K562 (cell line): Measurements from ENCODE around the gene EDEM1.

Experiments
- ASH1L ChIP-seq: fragments of 450-650 bp; IDR thresholded peaks from 2 replicates; pipeline ENCODE4 v1.6.1; 2018; ENCODE audit warnings: borderline replicate concordance, mild to moderate bottlenecking, low read depth; ENCODE audit not compliant: partially characterized antibody
- CREM ChIP-seq: IDR thresholded peaks from 2 replicates; pipeline ENCODE4 v1.6.1; 2014; ENCODE audit warnings: antibody characterized with exemption, low read depth
- ELK3 ChIP-seq: fragments of 450-650 bp; formaldehyde crosslinking; IDR thresholded peaks from 2 replicates; pipeline ENCODE4 v1.4.0; 2020; ENCODE audit warnings: mild to moderate bottlenecking
- HCFC1 ChIP-seq: IDR thresholded peaks from 2 replicates; pipeline ENCODE4 v1.6.1; 2012; ENCODE audit warnings: low read depth, low read length, improper control_type of control experiment
- JUNB ChIP-seq: fragments of 450-650 bp; formaldehyde crosslinking; conservative IDR thresholded peaks from 2 replicates; pipeline ENCODE4 v1.4.0; 2020; ENCODE audit warnings: mild to moderate bottlenecking
- MYC ChIP-seq, 2 experiments: fragments of 250-450 bp in 1 of 2; sonication (Bioruptor Pico) in 1 of 2; IDR thresholded peaks; 2 replicates each; pipeline versions ENCODE4 v1.5.1 to v1.6.1; 2012 to 2021; ENCODE audit warnings: low read depth in 2 of 2, borderline replicate concordance in 1 of 2, improper control_type of control experiment in 1 of 2, low read length in 1 of 2, mild to moderate bottlenecking in 1 of 2, moderate library complexity in 1 of 2
- NFE2L1 ChIP-seq: fragments of 450-650 bp; IDR thresholded peaks from 2 replicates; pipeline ENCODE4 v1.6.1; 2016; ENCODE audit warnings: missing genetic modification characterization, low read depth, mild to moderate bottlenecking, missing compliant biosample characterization, moderate library complexity, borderline replicate concordance
- POLR2AphosphoS5 ChIP-seq: IDR thresholded peaks from 2 replicates; pipeline ENCODE4 v1.6.1; 2011; ENCODE audit warnings: mild to moderate bottlenecking, low read depth, low read length, moderate library complexity; ENCODE audit not compliant: control insufficient read depth, insufficient read depth
- REST ChIP-seq, 2 experiments: fragments of 450-650 bp; formaldehyde crosslinking in 1 of 2; IDR thresholded peaks; 2 replicates each; pipeline versions ENCODE4 v1.4.0 to v1.6.1; 2014 to 2020; ENCODE audit warnings: mild to moderate bottlenecking in 2 of 2, borderline replicate concordance in 1 of 2, low read depth in 1 of 2
- TAF1 ChIP-seq: IDR thresholded peaks from 2 replicates; pipeline ENCODE4 v1.6.1; 2011; ENCODE audit warnings: mild to moderate bottlenecking, low read length, moderate library complexity; ENCODE audit not compliant: insufficient read depth, control insufficient read depth, severe bottlenecking; ENCODE audit errors: extremely low read depth
- TF ChIP-seq, protein P1 (sequence below): fragments of 450-650 bp; formaldehyde crosslinking; IDR thresholded peaks from 2 replicates; pipeline ENCODE4 v1.4.0; 2020; ENCODE audit warnings: mild to moderate bottlenecking, mixed read lengths
- TF ChIP-seq, protein P2 (sequence below), 3 experiments: IDR thresholded peaks in 2 of 3; conservative IDR thresholded peaks in 1 of 3; 2 replicates each; pipeline ENCODE4 v1.5.1; 2011 to 2012; ENCODE audit warnings: low read length in 3 of 3, mild to moderate bottlenecking in 3 of 3, control low read depth in 2 of 3, improper control_type of control experiment in 1 of 3, inconsistent platforms in 1 of 3, low read depth in 1 of 3, mixed read lengths in 1 of 3, moderate library complexity in 1 of 3; ENCODE audit not compliant: insufficient read depth in 2 of 3
- TF ChIP-seq, protein P3 (sequence below): fragments of 250-450 bp; sonication (Bioruptor Pico); IDR thresholded peaks from 2 replicates; pipeline ENCODE4 v1.5.0; 2020; ENCODE audit warnings: mild to moderate bottlenecking, borderline replicate concordance

DNA sequence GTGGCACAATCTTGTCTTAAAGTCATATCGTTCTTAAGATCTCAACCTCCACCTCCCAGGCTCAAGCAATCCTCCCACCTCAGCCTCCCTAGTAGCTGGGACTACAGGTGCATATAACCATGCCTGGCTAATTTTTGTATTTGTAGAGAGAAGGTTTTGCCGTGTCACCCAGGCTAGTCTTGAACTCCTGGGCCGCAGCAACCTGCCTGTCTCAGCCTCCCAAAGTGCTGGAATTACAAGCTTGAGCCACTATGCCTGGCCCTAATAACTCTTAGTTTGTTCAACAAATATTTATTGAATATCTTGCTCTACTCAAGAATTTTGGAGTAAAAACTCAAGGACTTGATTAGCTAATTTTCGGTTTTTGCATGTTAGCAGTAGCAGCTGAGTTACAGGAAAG is 19.4 kb upstream of the EDEM1 start:
- TF ChIP-seq, protein P1, sequence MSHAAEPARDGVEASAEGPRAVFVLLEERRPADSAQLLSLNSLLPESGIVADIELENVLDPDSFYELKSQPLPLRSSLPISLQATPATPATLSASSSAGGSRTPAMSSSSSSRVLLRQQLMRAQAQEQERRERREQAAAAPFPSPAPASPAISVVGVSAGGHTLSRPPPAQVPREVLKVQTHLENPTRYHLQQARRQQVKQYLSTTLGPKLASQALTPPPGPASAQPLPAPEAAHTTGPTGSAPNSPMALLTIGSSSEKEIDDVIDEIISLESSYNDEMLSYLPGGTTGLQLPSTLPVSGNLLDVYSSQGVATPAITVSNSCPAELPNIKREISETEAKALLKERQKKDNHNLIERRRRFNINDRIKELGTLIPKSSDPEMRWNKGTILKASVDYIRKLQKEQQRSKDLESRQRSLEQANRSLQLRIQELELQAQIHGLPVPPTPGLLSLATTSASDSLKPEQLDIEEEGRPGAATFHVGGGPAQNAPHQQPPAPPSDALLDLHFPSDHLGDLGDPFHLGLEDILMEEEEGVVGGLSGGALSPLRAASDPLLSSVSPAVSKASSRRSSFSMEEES (CRISPR knock-in tag) = no peak
- no peak for TF ChIP-seq TAF1
- TF ChIP-seq, protein P2, sequence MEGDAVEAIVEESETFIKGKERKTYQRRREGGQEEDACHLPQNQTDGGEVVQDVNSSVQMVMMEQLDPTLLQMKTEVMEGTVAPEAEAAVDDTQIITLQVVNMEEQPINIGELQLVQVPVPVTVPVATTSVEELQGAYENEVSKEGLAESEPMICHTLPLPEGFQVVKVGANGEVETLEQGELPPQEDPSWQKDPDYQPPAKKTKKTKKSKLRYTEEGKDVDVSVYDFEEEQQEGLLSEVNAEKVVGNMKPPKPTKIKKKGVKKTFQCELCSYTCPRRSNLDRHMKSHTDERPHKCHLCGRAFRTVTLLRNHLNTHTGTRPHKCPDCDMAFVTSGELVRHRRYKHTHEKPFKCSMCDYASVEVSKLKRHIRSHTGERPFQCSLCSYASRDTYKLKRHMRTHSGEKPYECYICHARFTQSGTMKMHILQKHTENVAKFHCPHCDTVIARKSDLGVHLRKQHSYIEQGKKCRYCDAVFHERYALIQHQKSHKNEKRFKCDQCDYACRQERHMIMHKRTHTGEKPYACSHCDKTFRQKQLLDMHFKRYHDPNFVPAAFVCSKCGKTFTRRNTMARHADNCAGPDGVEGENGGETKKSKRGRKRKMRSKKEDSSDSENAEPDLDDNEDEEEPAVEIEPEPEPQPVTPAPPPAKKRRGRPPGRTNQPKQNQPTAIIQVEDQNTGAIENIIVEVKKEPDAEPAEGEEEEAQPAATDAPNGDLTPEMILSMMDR (IDR thresholded peaks at IDR 0.05 in 2 of 3, conservative IDR thresholded peaks at IDR 0.05 in 1 of 3; ENCODE audit: insufficient read depth in 2 of 3, low read depth in 1 of 3, low read length in 3 of 3) = no peak
- TF ChIP-seq MYC (IDR thresholded peaks at IDR 0.05; ENCODE audit: low read depth, low read length) = no peak
- TF ChIP-seq MYC (CRISPR knock-in tag; IDR thresholded peaks at IDR 0.05; ENCODE audit: borderline replicate concordance, low read depth) = no peak
- no peak for TF ChIP-seq NFE2L1 (tag)
- TF ChIP-seq, protein P3, sequence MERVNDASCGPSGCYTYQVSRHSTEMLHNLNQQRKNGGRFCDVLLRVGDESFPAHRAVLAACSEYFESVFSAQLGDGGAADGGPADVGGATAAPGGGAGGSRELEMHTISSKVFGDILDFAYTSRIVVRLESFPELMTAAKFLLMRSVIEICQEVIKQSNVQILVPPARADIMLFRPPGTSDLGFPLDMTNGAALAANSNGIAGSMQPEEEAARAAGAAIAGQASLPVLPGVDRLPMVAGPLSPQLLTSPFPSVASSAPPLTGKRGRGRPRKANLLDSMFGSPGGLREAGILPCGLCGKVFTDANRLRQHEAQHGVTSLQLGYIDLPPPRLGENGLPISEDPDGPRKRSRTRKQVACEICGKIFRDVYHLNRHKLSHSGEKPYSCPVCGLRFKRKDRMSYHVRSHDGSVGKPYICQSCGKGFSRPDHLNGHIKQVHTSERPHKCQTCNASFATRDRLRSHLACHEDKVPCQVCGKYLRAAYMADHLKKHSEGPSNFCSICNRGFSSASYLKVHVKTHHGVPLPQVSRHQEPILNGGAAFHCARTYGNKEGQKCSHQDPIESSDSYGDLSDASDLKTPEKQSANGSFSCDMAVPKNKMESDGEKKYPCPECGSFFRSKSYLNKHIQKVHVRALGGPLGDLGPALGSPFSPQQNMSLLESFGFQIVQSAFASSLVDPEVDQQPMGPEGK = no peak
- no peak for TF ChIP-seq REST (IDR thresholded peaks at IDR 0.05; ENCODE audit: borderline replicate concordance)
- no peak for TF ChIP-seq REST (CRISPR knock-in tag; IDR thresholded peaks at IDR 0.05; ENCODE audit: low read depth)
- no peak for TF ChIP-seq POLR2AphosphoS5
- no peak for TF ChIP-seq ELK3
- TF ChIP-seq ASH1L = no peak
- TF ChIP-seq CREM = no peak
- no peak for TF ChIP-seq JUNB (CRISPR knock-in tag)
- no peak for TF ChIP-seq HCFC1
